GM23338 (cell line): ENCODE data around the gene BRD7. TPM values are rescaled to one million over a fixed set of nuclear protein-coding genes. Genes with fewer than 3 reads are reported as not detected.

Experiments used
- ATAC-seq: fragments of 200-7000 bp; cut with Tn5 transposase; 3 replicates; pipeline ENCODE4 v1.9.1; 2020
- DNase-seq: peaks from one replicate; pipeline ENCODE4 v3.0.0-alpha.2; 2015; ENCODE audit warnings: low spot score
- H2AFZ ChIP-seq: fragments of 200-600 bp; sonication (generic); 2 replicates; pipeline ENCODE4 v1.8.0; 2016; ENCODE audit warnings: antibody characterized with exemption, mild to moderate bottlenecking, moderate library complexity
- H3F3A ChIP-seq: fragments of 200-600 bp; sonication (generic); replicated peaks from 2 replicates; pipeline ENCODE4 v1.8.0; 2017; ENCODE audit warnings: antibody characterized with exemption, mixed run types, low read depth
- H3K27ac ChIP-seq: fragments of 200-600 bp; sonication (generic); 2 replicates; pipeline ENCODE4 v1.6.1; 2016; ENCODE audit warnings: low read depth
- H3K27me3 ChIP-seq: fragments of 200-600 bp; sonication (generic); 2 replicates; pipeline ENCODE4 v1.8.0; 2016; ENCODE audit warnings: mild to moderate bottlenecking, mixed run types, moderate library complexity; ENCODE audit not compliant: insufficient read depth
- H3K36me3 ChIP-seq: fragments of 200-600 bp; sonication (generic); 2 replicates; pipeline ENCODE4 v1.8.0; 2016; ENCODE audit warnings: mild to moderate bottlenecking; ENCODE audit not compliant: insufficient read depth
- H3K4me1 ChIP-seq: fragments of 200-600 bp; sonication (generic); 2 replicates; pipeline ENCODE4 v1.8.0; 2016; ENCODE audit warnings: mild to moderate bottlenecking, moderate library complexity; ENCODE audit not compliant: insufficient read depth
- H3K4me2 ChIP-seq: fragments of 200-600 bp; sonication (generic); 2 replicates; pipeline ENCODE4 v1.7.1; 2017; ENCODE audit warnings: mixed run types
- H3K4me3 ChIP-seq: fragments of 200-600 bp; sonication (generic); 2 replicates; pipeline ENCODE4 v1.6.1; 2016; ENCODE audit warnings: mixed run types
- H3K79me2 ChIP-seq: fragments of 200-600 bp; sonication (generic); replicated peaks from 2 replicates; pipeline ENCODE4 v1.8.0; 2017; ENCODE audit warnings: mild to moderate bottlenecking; ENCODE audit not compliant: insufficient read depth
- H3K9me2 ChIP-seq: fragments of 200-600 bp; sonication (generic); 2 replicates; pipeline ENCODE4 v1.8.0; 2017; ENCODE audit not compliant: insufficient read depth
- H4K20me1 ChIP-seq: fragments of 200-600 bp; sonication (generic); replicated peaks from 2 replicates; pipeline ENCODE4 v1.8.0; 2017; ENCODE audit warnings: mild to moderate bottlenecking; ENCODE audit not compliant: insufficient read depth
- H3K27ac Mint-ChIP-seq: 2 replicates; pipeline ENCODE4 v1.8.0; 2020; ENCODE audit warnings: inconsistent platforms, mild to moderate bottlenecking, moderate library complexity, mixed read lengths
- H3K27me3 Mint-ChIP-seq: 3 replicates; pipeline ENCODE4 v1.8.0; 2022; ENCODE audit warnings: low read depth, mild to moderate bottlenecking, moderate library complexity, mixed read lengths, inconsistent platforms; ENCODE audit not compliant: insufficient read depth, poor library complexity
- H3K36me3 Mint-ChIP-seq: 3 replicates; pipeline ENCODE4 v1.8.0; 2021; ENCODE audit warnings: low read depth, mild to moderate bottlenecking, inconsistent platforms, moderate library complexity, mixed read lengths
- H3K4me1 Mint-ChIP-seq: 3 replicates; pipeline ENCODE4 v1.8.0; 2020; ENCODE audit warnings: mild to moderate bottlenecking, inconsistent platforms, mixed read lengths
- H3K4me3 Mint-ChIP-seq: 3 replicates; pipeline ENCODE4 v1.8.0; 2021; ENCODE audit warnings: moderate library complexity, mild to moderate bottlenecking, inconsistent platforms, mixed read lengths
- H3K9me3 Mint-ChIP-seq: 3 replicates; pipeline ENCODE4 v1.8.0; 2020; ENCODE audit warnings: moderate library complexity, mild to moderate bottlenecking, inconsistent platforms, mixed read lengths
- CREB1 ChIP-seq: fragments of 250-450 bp; sonication (Bioruptor Pico); IDR thresholded peaks from 2 replicates; pipeline ENCODE4 v1.5.0; 2020; ENCODE audit warnings: low read depth, mild to moderate bottlenecking, moderate library complexity
- ETS1 ChIP-seq: IDR thresholded peaks from 2 replicates; pipeline ENCODE4 v1.6.1; 2016; ENCODE audit warnings: antibody characterized with exemption
- EZH2 ChIP-seq: fragments of 200-600 bp; sonication (generic); IDR thresholded peaks from one replicate; pipeline ENCODE4 v1.8.0; 2017; ENCODE audit warnings: antibody characterized with exemption, mild to moderate bottlenecking, low read depth; ENCODE audit not compliant: unreplicated experiment
- EZH2phosphoT487 ChIP-seq: fragments of 200-600 bp; sonication (generic); IDR thresholded peaks from one replicate; pipeline ENCODE4 v1.8.1; 2018; ENCODE audit warnings: antibody characterized with exemption; ENCODE audit not compliant: unreplicated experiment
- JUNB ChIP-seq: IDR thresholded peaks from one replicate; pipeline ENCODE4 v1.6.1; 2016; ENCODE audit warnings: antibody characterized with exemption; ENCODE audit not compliant: unreplicated experiment
- NANOG ChIP-seq: IDR thresholded peaks from 2 replicates; pipeline ENCODE4 v1.6.1; 2016; ENCODE audit warnings: antibody characterized with exemption, borderline replicate concordance
- POLR2AphosphoS5 ChIP-seq: IDR thresholded peaks from 2 replicates; pipeline ENCODE4 v1.6.1; 2016; ENCODE audit warnings: antibody characterized with exemption, low read depth
- REST ChIP-seq: IDR thresholded peaks from one replicate; pipeline ENCODE4 v1.6.1; 2018; ENCODE audit warnings: antibody characterized with exemption; ENCODE audit not compliant: unreplicated experiment
- STAT1 ChIP-seq: IDR thresholded peaks from one replicate; pipeline ENCODE4 v1.6.1; 2016; ENCODE audit warnings: antibody characterized with exemption; ENCODE audit not compliant: unreplicated experiment
- ZNF114 ChIP-seq: fragments of 250-450 bp; sonication (Bioruptor Pico); IDR thresholded peaks from 2 replicates; pipeline ENCODE4 v1.5.0; 2020; ENCODE audit warnings: mild to moderate bottlenecking, moderate library complexity
- ZNF331 ChIP-seq: fragments of 250-450 bp; sonication (Bioruptor Pico); IDR thresholded peaks from 2 replicates; pipeline ENCODE4 v1.5.0; 2020; ENCODE audit warnings: low read depth, mild to moderate bottlenecking, moderate library complexity
- ZNF462 ChIP-seq: fragments of 250-450 bp; sonication (Bioruptor Pico); IDR thresholded peaks from 2 replicates; pipeline ENCODE4 v1.5.0; 2020; ENCODE audit warnings: mild to moderate bottlenecking, moderate library complexity
- polyA plus RNA-seq: library from polyadenylated mRNA; unstranded; fragments of >200 nt; fragmentation: Nextera tagmentation; extraction: Ambion mirVana; gene quantifications from 2 replicates; pipeline ENCODE4 v1.2.1, GENCODE V29; 2016
- total RNA-seq: library from RNA; depleted of rRNA; stranded (reverse); fragments of >200 nt; shearing (Covaris generic); gene quantifications from 2 replicates; pipeline ENCODE4 v1.2.3, GENCODE V29; 2014
- TF ChIP-seq, protein P1 (sequence below), 2 experiments: fragments of 200-600 bp in 1 of 2; sonication (generic) in 1 of 2; conservative IDR thresholded peaks; 2 replicates each; pipeline versions ENCODE4 v1.5.1 to v1.6.1; 2016 to 2017; ENCODE audit warnings: antibody characterized with exemption in 2 of 2, low read depth in 2 of 2, mild to moderate bottlenecking in 2 of 2, moderate library complexity in 1 of 2

The BRD7 gene
- total and polyA plus RNA-seq, 2 experiments from 2014 or later = 93.0 to 149 TPM

DNA sequence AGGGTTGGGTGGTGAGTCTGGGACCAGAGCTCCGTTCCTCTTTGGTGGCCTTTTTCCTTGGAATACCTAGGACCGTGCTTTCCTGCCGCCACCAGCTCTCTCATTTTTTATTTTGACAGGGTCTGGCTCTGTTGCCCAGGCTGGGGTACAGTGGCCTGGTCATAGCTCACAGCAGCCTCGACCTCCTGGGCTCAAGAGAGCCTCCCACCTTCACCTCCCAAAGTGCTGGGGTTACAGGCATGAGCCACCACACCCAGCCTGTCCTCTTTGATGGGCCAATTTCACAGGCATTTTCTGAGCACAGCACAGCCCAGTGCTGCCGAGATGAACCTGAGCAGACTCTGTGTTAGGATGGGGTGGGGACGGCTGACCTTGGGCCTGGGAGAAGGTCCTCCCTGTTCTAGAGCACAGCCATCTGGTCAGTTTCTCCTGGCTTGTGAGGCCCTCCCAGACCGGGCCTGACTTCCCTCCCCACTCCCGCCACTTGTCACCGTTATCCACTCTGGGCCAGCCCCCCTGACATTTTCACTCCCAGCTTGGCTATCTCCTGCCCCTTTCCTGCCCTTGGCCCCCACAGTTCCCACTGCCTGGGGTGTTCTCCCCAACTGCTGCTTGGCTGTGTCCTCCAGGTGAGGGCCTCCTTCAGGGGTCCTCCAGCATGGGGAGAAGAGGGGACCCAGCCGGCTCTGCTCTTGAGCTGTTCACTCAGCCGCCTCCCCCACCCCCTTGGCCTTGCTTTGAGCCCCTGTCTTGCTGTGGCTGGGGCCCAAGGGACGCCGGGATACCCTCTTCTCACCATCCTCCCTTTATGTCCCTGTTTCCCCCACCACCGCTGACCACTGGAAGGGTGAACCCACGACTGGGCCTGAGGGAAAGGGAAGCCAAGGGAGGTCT is 97.4 kb downstream of the BRD7 start:
- Mint-ChIP-seq H3K9me3 (no peaks in the 10 kb centered on the region), H3K27ac (no peak overlapping the region; the same call in 1 of the 2 replicates), H3K27me3 (peaks cover 9% of the 10 kb centered on the region), H3K4me1 (peaks cover 7% of the 10 kb centered on the region), H3K36me3 (no peaks in the 10 kb centered on the region), H3K4me3 (no peak overlapping the region)
- Histone ChIP-seq H3K79me2 (no peaks in the 10 kb centered on the region), H3K36me3 (no peaks in the 10 kb centered on the region), H3K4me1 (peaks cover 6% of the 10 kb centered on the region; the same call in 1 of the 2 replicates), H4K20me1 (no peaks in the 10 kb centered on the region), H3F3A (no peaks in the 10 kb centered on the region), H2AFZ (no peak overlapping the region), H3K4me3 (no peak overlapping the region), H3K27me3 (no peaks in the 10 kb centered on the region), H3K9me2 (no peaks in the 10 kb centered on the region), H3K27ac (no peak overlapping the region), H3K4me2 (no peak overlapping the region)
- no peak for ATAC-seq
- no peak for DNase-seq
- TF ChIP-seq ZNF114 (CRISPR knock-in tag) = no peak
- no peak for TF ChIP-seq ZNF331
- TF ChIP-seq EZH2 = no peak
- TF ChIP-seq REST = no peak
- no peak for TF ChIP-seq ZNF462 (CRISPR knock-in tag)
- TF ChIP-seq, protein P1, sequence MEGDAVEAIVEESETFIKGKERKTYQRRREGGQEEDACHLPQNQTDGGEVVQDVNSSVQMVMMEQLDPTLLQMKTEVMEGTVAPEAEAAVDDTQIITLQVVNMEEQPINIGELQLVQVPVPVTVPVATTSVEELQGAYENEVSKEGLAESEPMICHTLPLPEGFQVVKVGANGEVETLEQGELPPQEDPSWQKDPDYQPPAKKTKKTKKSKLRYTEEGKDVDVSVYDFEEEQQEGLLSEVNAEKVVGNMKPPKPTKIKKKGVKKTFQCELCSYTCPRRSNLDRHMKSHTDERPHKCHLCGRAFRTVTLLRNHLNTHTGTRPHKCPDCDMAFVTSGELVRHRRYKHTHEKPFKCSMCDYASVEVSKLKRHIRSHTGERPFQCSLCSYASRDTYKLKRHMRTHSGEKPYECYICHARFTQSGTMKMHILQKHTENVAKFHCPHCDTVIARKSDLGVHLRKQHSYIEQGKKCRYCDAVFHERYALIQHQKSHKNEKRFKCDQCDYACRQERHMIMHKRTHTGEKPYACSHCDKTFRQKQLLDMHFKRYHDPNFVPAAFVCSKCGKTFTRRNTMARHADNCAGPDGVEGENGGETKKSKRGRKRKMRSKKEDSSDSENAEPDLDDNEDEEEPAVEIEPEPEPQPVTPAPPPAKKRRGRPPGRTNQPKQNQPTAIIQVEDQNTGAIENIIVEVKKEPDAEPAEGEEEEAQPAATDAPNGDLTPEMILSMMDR (conservative IDR thresholded peaks at IDR 0.05; ENCODE audit: low read depth in 2 of 2) = no peak
- TF ChIP-seq STAT1 = no peak
- TF ChIP-seq EZH2phosphoT487 = no peak
- no peak for TF ChIP-seq CREB1 (CRISPR knock-in tag)
- no peak for TF ChIP-seq POLR2AphosphoS5
- TF ChIP-seq ETS1 = no peak
- TF ChIP-seq JUNB = no peak
- TF ChIP-seq NANOG = no peak
